Stomach (tissue), 9 donors: Measurements from ENCODE around the gene LITAF. TPM values are rescaled to one million over a fixed set of nuclear protein-coding genes. Genes with fewer than 3 reads are reported as not detected.

Experiments used
- DNase-seq, 2 donors: peaks; one replicate each; pipeline versions ENCODE4 v3.0.0 to v3.0.0-alpha.2; 2013 to 2019
- H3K27ac ChIP-seq, 5 donors: fragments of 200-600 bp in 4 of 5; sonication (generic) in 4 of 5; one replicate each; pipeline ENCODE4 v1.5.1; 2013 to 2019; ENCODE audit warnings: mild to moderate bottlenecking in 1 of 5, moderate library complexity in 1 of 5
- H3K27me3 ChIP-seq, 3 donors: fragments of 200-600 bp; sonication (generic); one replicate each; pipeline ENCODE4 v1.5.1; 2017 to 2019; ENCODE audit warnings: mixed run types in 1 of 3
- H3K36me3 ChIP-seq, 4 donors: fragments of 200-600 bp; sonication (generic); 1 replicate in 3 of 4; 2 replicates in 1 of 4; pipeline ENCODE4 v1.5.1; 2016 to 2019
- H3K4me1 ChIP-seq, 4 donors: fragments of 200-600 bp; sonication (generic); one replicate each; pipeline ENCODE4 v1.5.1; 2016 to 2019
- H3K4me3 ChIP-seq, 4 donors: fragments of 200-600 bp; sonication (generic) in 3 of 4; one replicate each; pipeline ENCODE4 v1.5.1; 2016 to 2019; ENCODE audit warnings: mild to moderate bottlenecking in 1 of 4
- H3K9me3 ChIP-seq, 4 donors: fragments of 200-600 bp; sonication (generic); one replicate each; pipeline ENCODE4 v1.5.1; 2016 to 2019
- CTCF ChIP-seq, 7 experiments: fragments of 450-650 bp in 4 of 7; fragments of 200-600 bp in 3 of 7; sonication (generic) in 3 of 7; IDR thresholded peaks; one replicate each; pipeline ENCODE4 v1.5.1; 2016 to 2019; ENCODE audit warnings: antibody characterized with exemption in 7 of 7, control low read depth in 2 of 7, mild to moderate bottlenecking in 1 of 7
- EP300 ChIP-seq: sonication (generic); formaldehyde crosslinking; IDR thresholded peaks from one replicate; pipeline ENCODE4 v1.6.1; 2017; ENCODE audit warnings: antibody characterized with exemption
- POLR2A ChIP-seq, 4 donors: fragments of 450-650 bp; IDR thresholded peaks; one replicate each; pipeline ENCODE4 v1.6.1; 2016; ENCODE audit warnings: antibody characterized with exemption in 4 of 4, control low read depth in 2 of 4, mild to moderate bottlenecking in 1 of 4, moderate library complexity in 1 of 4
- POLR2AphosphoS5 ChIP-seq, 3 donors: sonication (generic); formaldehyde crosslinking; IDR thresholded peaks; one replicate each; pipeline ENCODE4 v1.6.1; 2016; ENCODE audit warnings: antibody characterized with exemption in 3 of 3
- WGBS, 5 donors: extraction: QIAGEN DNeasy Blood & Tissue Kit in 3 of 5; methylation state at CpG; one replicate each; pipeline versions ENCODE4 v1.1.5 to v1.1.7; 2013 to 2018; 5-methylcytosine and 5-hydroxymethylcytosine counted together
- intact Hi-C: fragments of 100-400 bp; cut with DNase I; formaldehyde crosslinking; loops from one replicate; pipeline ENCODE4 v1.15.1; 2023; ENCODE audit warnings: low total_unique reads
- polyA plus RNA-seq, 3 donors: library from polyadenylated mRNA; stranded (reverse); fragments of 200-250 nt; gene quantifications; one replicate each; pipeline ENCODE4 v1.2.3, GENCODE V29; 2013
- total RNA-seq, 5 donors: library from RNA; depleted of rRNA; stranded (reverse); fragments of >200 nt; gene quantifications; one replicate each; pipeline versions ENCODE4 v1.1.0 to v1.2.3, GENCODE V29; 2014 to 2016
- donor health status: healthy with polysubstance abuse.
- donor health status: Bipolar disorder and iron deficiency.
- donor health status: healthy.

Gene LITAF
- total and polyA plus RNA-seq, 8 donors, result 9.8 to 211 (median 60.2) TPM

- intact Hi-C loops, result no loop called here
- 67 to 85% (median 69%) methylated on average over 10 of the region's 10 CpGs for WGBS, 5 donors
Observed at GRCh38 chr16:11635113-11635652, 48.5 kb upstream of the LITAF start.

DNA sequence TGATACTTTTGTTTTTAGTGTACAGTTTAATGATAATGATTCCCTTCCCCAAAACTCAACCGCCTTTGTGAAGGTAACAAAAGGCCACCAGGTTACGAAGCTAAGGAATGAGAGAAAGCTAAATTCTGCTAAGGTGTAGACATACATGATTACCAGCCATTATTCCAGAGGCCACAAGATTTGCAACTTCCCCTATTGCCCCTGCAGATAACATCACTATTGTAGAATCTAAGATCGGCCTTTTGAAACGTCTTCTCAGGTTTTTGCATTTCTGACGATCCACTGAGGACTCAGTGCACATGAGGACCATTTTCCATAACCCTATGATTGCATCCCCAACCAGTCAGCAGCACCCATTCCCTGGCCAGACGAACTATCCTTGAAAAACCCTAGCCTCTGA is 47.6 kb upstream of the LITAF start:
- Histone ChIP-seq H3K4me1 (peaks cover 8 to 53% (median 30%) of the 10 kb centered on the region in 4 donors), H3K27me3 (no peaks in the 10 kb centered on the region), H3K36me3 (no peaks in the 10 kb centered on the region), H3K4me3 (no peak overlapping the region), H3K9me3 (no peaks in the 10 kb centered on the region), H3K27ac (no peak overlapping the region)
- intact Hi-C loops, result no loop called here
- TF ChIP-seq CTCF (IDR thresholded peaks at IDR 0.05) (no peak), POLR2A (IDR thresholded peaks at IDR 0.05) (no peak), POLR2AphosphoS5 (IDR thresholded peaks at IDR 0.05) (no peak), EP300 (no peak)
- DNase-seq, result no peak
- 77 to 86% (median 83%) methylated on average over 6 of the region's 6 CpGs for WGBS, 5 donors

More at GRCh38 chr16:11635113-11635652, 48.5 kb upstream of the LITAF start:
- Histone ChIP-seq H3K36me3 (no peaks in the 10 kb centered on the region), H3K9me3 (no peaks in the 10 kb centered on the region), H3K27ac (peak overlapping the region; percentile 27 to 79 (median 71)), H3K27me3 (no peaks in the 10 kb centered on the region), H3K4me1 (peaks cover 9 to 51% (median 29%) of the 10 kb centered on the region in 4 donors), H3K4me3 (no peak overlapping the region)
- no peak for TF ChIP-seq EP300
- peak in 1 of 3 donors; percentile 16 for TF ChIP-seq POLR2AphosphoS5 (IDR thresholded peaks at IDR 0.05)
- DNase-seq, result peak; percentile 47 to 52

DNA sequence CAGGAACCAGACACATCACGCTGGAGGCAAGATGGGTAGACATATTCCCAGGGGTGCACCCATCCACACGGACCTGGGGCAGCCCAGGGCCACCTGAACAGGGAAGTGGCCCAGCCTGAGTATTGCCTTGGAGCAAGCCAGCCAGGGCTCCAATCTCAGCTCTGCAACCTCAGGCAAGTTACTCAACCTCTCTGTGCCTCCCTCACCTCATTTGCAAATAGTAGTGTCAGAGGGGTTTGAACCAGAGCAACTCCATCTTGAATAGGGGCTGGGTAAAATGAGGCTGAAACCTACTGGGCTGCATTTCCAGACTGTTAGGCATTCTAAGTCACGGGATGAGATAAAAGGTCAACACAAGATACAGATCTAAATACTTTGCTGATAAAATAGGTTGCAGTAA is 46.4 kb upstream of the LITAF start:
- Histone ChIP-seq H3K27ac (peak overlapping the region in 4 of 5 donors; percentile 59 to 82 (median 65)), H3K27me3 (no peaks in the 10 kb centered on the region)
- intact Hi-C loops, result no loop called here

GRCh38 chr16:11632455-11632939 is 45.8 kb upstream of the LITAF start:
- H3K9me3 ChIP-seq, result no peaks in the 10 kb centered on the region
- WGBS, 5 donors, result 56 to 65% (median 60%) methylated on average over 10 to 15 of the region's 15 CpGs
- H3K4me1 ChIP-seq, result peaks cover 8 to 69% (median 32%) of the 10 kb centered on the region in 4 donors
- no peak for TF ChIP-seq EP300
- TF ChIP-seq POLR2A (IDR thresholded peaks at IDR 0.05), result no peak
- TF ChIP-seq POLR2AphosphoS5 (IDR thresholded peaks at IDR 0.05), result peak; percentile 14 to 50 (median 29)
- no peak for TF ChIP-seq CTCF (IDR thresholded peaks at IDR 0.05)
- no peak overlapping the region for H3K4me3 ChIP-seq
- H3K36me3 ChIP-seq, result no peaks in the 10 kb centered on the region
- no peaks in the 10 kb centered on the region for H3K27me3 ChIP-seq
- H3K27ac ChIP-seq, result peak overlapping the region in 4 of 5 donors; percentile 59 to 82 (median 65)
- peak in 1 of 2 donors; percentile 88 for DNase-seq
- intact Hi-C loops, result no loop called here

More for the DNA sequence above, 46.4 kb upstream of the LITAF start:
- DNase-seq, result no peak
- Histone ChIP-seq H3K36me3 (no peaks in the 10 kb centered on the region), H3K9me3 (no peaks in the 10 kb centered on the region), H3K4me1 (peaks cover 8 to 65% (median 31%) of the 10 kb centered on the region in 4 donors), H3K4me3 (no peak overlapping the region)
- TF ChIP-seq POLR2A (IDR thresholded peaks at IDR 0.05), result no peak
- TF ChIP-seq POLR2AphosphoS5 (IDR thresholded peaks at IDR 0.05), result no peak
- TF ChIP-seq CTCF (IDR thresholded peaks at IDR 0.05), result no peak
- TF ChIP-seq EP300, result no peak
- 81 to 97% (median 89%) methylated on average over 2 to 3 of the region's 3 CpGs for WGBS, 5 donors

DNA sequence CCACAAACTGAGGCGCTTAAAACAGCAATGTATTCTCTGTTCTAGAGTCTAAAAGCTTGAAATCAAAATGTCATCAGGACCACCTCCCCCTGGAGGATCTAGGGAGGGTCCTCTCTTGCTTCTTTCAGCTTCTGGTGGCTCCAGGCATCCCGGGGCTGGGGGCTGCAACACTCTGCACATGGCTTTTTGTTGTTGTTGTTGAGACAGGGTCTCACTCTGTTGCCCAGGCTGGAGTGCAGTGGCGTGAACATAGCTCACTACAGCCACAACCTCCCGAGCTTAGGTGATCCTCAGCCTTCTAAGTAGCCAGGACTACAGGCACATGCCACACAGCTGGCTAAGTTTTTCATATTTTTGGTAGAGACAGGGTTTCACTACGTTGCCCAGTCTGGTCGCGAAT is 44.5 kb upstream of the LITAF start:
- no peak overlapping the region for H3K4me3 ChIP-seq
- intact Hi-C loops, result no loop called here

More for the DNA sequence above, 44.5 kb upstream of the LITAF start:
- Histone ChIP-seq H3K4me1 (peaks cover 8 to 63% (median 27%) of the 10 kb centered on the region in 4 donors), H3K9me3 (no peaks in the 10 kb centered on the region), H3K36me3 (no peaks in the 10 kb centered on the region), H3K27ac (no peak overlapping the region), H3K27me3 (no peaks in the 10 kb centered on the region)
- 89 to 93% (median 92%) methylated on average over 6 to 7 of the region's 7 CpGs for WGBS, 5 donors
- no peak for TF ChIP-seq EP300
- no peak for TF ChIP-seq CTCF (IDR thresholded peaks at IDR 0.05)
- no peak for TF ChIP-seq POLR2A (IDR thresholded peaks at IDR 0.05)
- no peak for TF ChIP-seq POLR2AphosphoS5 (IDR thresholded peaks at IDR 0.05)
- no peak for DNase-seq
